Prostate gland (tissue), 2 donors: Measurements from ENCODE around the gene TLE2. TPM values are rescaled to one million over a fixed set of nuclear protein-coding genes. Genes with fewer than 3 reads are reported as not detected.

Experiments
- DNase-seq: peaks from one replicate; pipeline ENCODE4 v3.0.0-alpha.2; 2019; ENCODE audit warnings: low spot score
- H3K27ac ChIP-seq, 2 donors: fragments of 200-600 bp; sonication (generic); 2 replicates each; pipeline ENCODE4 v1.5.1; 2017 to 2019
- H3K27me3 ChIP-seq: fragments of 200-600 bp; sonication (generic); replicated peaks from 2 replicates; pipeline ENCODE4 v1.5.1; 2019; ENCODE audit not compliant: insufficient read depth
- H3K36me3 ChIP-seq, 2 donors: fragments of 200-600 bp; sonication (generic); 1 replicate in 1 of 2; 2 replicates in 1 of 2; pipeline versions ENCODE4 v1.5.1 to v1.8.1; 2017 to 2019
- H3K4me1 ChIP-seq: fragments of 200-600 bp; sonication (generic); replicated peaks from 2 replicates; pipeline ENCODE4 v1.5.1; 2019
- H3K4me3 ChIP-seq, 2 donors: fragments of 200-600 bp; sonication (generic); 2 replicates each; pipeline ENCODE4 v1.5.1; 2017 to 2019
- H3K9me3 ChIP-seq: fragments of 200-600 bp; sonication (generic); 2 replicates; pipeline ENCODE4 v1.5.1; 2017
- POLR2A ChIP-seq: fragments of 450-650 bp; IDR thresholded peaks from one replicate; pipeline ENCODE4 v1.6.1; 2016; ENCODE audit warnings: antibody characterized with exemption, mild to moderate bottlenecking
- POLR2AphosphoS5 ChIP-seq: sonication (generic); formaldehyde crosslinking; IDR thresholded peaks from one replicate; pipeline ENCODE4 v1.6.1; 2017; ENCODE audit warnings: antibody characterized with exemption
- WGBS: methylation state at CpG from one replicate; pipeline ENCODE4 v1.1.5; 2018; 5-methylcytosine and 5-hydroxymethylcytosine counted together
- intact Hi-C: fragments of 100-400 bp; cut with DNase I; formaldehyde crosslinking; loops from one replicate; pipeline ENCODE4 v1.14.2; 2022
- total RNA-seq, 2 donors: library from RNA; depleted of rRNA; stranded (reverse); fragments of >200 nt; gene quantifications; one replicate each; pipeline ENCODE4 v1.1.0, GENCODE V29; 2016
- TF ChIP-seq, protein P1 (sequence below), 4 experiments: fragments of 200-600 bp in 2 of 4; fragments of 450-650 bp in 2 of 4; sonication (generic) in 2 of 4; IDR thresholded peaks; 1 replicate in 3 of 4; 2 replicates in 1 of 4; pipeline ENCODE4 v1.5.1; 2016 to 2019; ENCODE audit warnings: antibody characterized with exemption in 4 of 4, mild to moderate bottlenecking in 2 of 4, moderate library complexity in 2 of 4

TLE2 gene
- total RNA-seq, 2 donors from 2014 or later: 61.9 to 82.1 TPM

DNA sequence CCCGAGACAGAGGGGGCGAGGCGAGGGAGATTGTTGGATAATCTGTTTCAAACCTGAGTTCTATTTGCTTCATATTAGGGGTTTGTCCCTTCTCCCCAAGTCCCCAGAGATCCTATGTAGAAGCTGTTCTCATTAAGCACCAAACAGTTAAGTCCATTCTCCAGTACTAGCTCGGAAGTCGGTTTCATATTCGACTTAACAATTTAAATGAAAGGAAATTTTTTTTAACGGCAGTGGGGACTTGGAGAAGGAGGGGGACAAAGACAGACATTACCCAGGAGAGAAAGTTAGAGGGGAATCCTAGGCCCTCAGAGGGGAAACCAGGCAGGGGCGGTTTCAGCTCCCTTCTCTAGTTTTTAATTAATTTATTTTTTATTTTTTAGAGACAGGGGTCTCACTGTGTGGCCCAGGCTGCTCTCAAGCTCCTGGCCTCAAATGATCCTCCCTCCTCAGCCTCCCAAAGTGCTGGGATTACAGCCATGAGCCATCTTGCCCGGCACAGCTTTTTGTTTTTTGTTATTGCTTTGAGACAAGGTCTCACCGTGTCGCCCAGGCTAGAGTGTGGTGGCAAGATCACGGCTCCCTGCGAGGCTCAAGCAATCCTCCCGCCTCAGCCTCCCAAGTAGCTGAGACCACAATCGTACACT is 13.7 kb upstream of the TLE2 start:
- TF ChIP-seq POLR2AphosphoS5 (no peak), POLR2A (no peak)
- TF ChIP-seq, protein P1, sequence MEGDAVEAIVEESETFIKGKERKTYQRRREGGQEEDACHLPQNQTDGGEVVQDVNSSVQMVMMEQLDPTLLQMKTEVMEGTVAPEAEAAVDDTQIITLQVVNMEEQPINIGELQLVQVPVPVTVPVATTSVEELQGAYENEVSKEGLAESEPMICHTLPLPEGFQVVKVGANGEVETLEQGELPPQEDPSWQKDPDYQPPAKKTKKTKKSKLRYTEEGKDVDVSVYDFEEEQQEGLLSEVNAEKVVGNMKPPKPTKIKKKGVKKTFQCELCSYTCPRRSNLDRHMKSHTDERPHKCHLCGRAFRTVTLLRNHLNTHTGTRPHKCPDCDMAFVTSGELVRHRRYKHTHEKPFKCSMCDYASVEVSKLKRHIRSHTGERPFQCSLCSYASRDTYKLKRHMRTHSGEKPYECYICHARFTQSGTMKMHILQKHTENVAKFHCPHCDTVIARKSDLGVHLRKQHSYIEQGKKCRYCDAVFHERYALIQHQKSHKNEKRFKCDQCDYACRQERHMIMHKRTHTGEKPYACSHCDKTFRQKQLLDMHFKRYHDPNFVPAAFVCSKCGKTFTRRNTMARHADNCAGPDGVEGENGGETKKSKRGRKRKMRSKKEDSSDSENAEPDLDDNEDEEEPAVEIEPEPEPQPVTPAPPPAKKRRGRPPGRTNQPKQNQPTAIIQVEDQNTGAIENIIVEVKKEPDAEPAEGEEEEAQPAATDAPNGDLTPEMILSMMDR (IDR thresholded peaks at IDR 0.05): no peak
- Histone ChIP-seq H3K9me3 (no peaks in the 10 kb centered on the region), H3K36me3 (no peaks in the 10 kb centered on the region), H3K4me3 (peak overlapping the region; percentile 9 to 11), H3K27ac (peak overlapping the region; percentile 51 to 73), H3K4me1 (no peaks in the 10 kb centered on the region), H3K27me3 (no peaks in the 10 kb centered on the region)
- intact Hi-C loops: no loop called here
- WGBS: 29% methylated on average over 15 of the region's 15 CpGs
- no peak for DNase-seq

GRCh38 chr19:3041761-3042620 is 12.9 kb upstream of the TLE2 start:
- H3K4me1 ChIP-seq: no peaks in the 10 kb centered on the region
- no peaks in the 10 kb centered on the region for H3K27me3 ChIP-seq
- H3K27ac ChIP-seq: peak overlapping the region; percentile 51 to 73
- WGBS: 8% methylated on average over 39 of the region's 40 CpGs
- intact Hi-C loops: no loop called here
- DNase-seq: no peak
- peak overlapping the region; percentile 9 to 11 for H3K4me3 ChIP-seq
- H3K9me3 ChIP-seq: no peaks in the 10 kb centered on the region
- no peaks in the 10 kb centered on the region for H3K36me3 ChIP-seq
- no peak for TF ChIP-seq POLR2AphosphoS5
- no peak for TF ChIP-seq POLR2A
- TF ChIP-seq, protein P1 (IDR thresholded peaks at IDR 0.05): no peak

DNA sequence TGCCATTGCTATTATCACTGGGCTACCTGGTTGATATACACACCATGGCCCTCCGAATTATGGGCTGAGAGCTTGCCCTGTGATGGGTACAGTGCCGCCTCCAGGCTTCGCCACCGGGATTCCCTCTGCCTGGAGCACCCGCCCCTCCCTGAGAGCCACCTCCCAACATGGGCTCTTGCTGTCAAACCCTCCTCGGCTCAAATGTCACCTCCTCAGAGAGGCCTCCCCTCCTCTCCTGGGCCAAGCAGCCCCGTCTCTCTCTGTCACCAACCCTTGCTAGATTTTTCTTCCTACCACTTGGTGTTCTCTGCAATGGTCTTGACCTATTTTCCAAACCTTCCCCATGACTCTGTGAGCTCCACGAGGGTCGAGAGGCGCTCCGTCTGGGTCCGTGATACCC is 12.2 kb upstream of the TLE2 start:
- no peak for TF ChIP-seq POLR2A
- TF ChIP-seq POLR2AphosphoS5: no peak
- TF ChIP-seq, protein P1 (IDR thresholded peaks at IDR 0.05): no peak
- H3K27me3 ChIP-seq: no peaks in the 10 kb centered on the region
- no peak overlapping the region for H3K4me3 ChIP-seq
- intact Hi-C loops: no loop called here
- H3K9me3 ChIP-seq: no peaks in the 10 kb centered on the region
- H3K4me1 ChIP-seq: no peaks in the 10 kb centered on the region
- H3K27ac ChIP-seq: peak overlapping the region; percentile 51 to 73
- H3K36me3 ChIP-seq: no peaks in the 10 kb centered on the region
- 58% methylated on average over 12 of the region's 12 CpGs for WGBS
- no peak for DNase-seq

- peaks cover 7% of the 10 kb centered on the region for H3K4me1 ChIP-seq
- no peaks in the 10 kb centered on the region for H3K9me3 ChIP-seq
- WGBS: 74% methylated on average over 17 of the region's 17 CpGs
- no peak for DNase-seq
- intact Hi-C loops: loop anchor here (10.0 kb wide), 1 partner anchor 255 kb away; the partner anchor contains the start of genes SGTA and THOP1
- H3K27ac ChIP-seq: no peak overlapping the region
- H3K36me3 ChIP-seq: no peaks in the 10 kb centered on the region
- no peak overlapping the region for H3K4me3 ChIP-seq
- TF ChIP-seq, protein P1 (IDR thresholded peaks at IDR 0.05): no peak
- TF ChIP-seq POLR2A: no peak
- TF ChIP-seq POLR2AphosphoS5: no peak
- no peaks in the 10 kb centered on the region for H3K27me3 ChIP-seq
These were observed 10.6 kb upstream of the TLE2 start for GRCh38 chr19:3039641-3040077.
